A549 (cell line): ENCODE data around the gene PSMD12. TPM values are rescaled to one million over a fixed set of nuclear protein-coding genes. Genes with fewer than 3 reads are reported as not detected.
A peak's percentile ranks its signal among the peaks of the same experiment; 100 is the strongest.

Experiments
- ATAC-seq, 2 experiments: fragments of 200-7000 bp in 1 of 2; fragments of >200 bp in 1 of 2; cut with Nextera tagmentation in 1 of 2; cut with Tn5 transposase in 1 of 2; 3 replicates each; pipeline versions ENCODE4 v1.8.0 to v1.9.1; 2018 to 2020; ENCODE audit warnings: mild to moderate bottlenecking in 1 of 2, moderate library complexity in 1 of 2
- CTCF ChIA-PET: fragments of 300-600 bp; sonication (Branson Sonifier 250); formaldehyde crosslinking; extraction: SDS; loops from one replicate; lab custom pipeline; 2021; ENCODE audit warnings: antibody characterized with exemption, inconsistent platforms; lab: Yijun Ruan, JAX
- POLR2A ChIA-PET: fragments of 350-600 bp; formaldehyde crosslinking; extraction: SDS; loops from one replicate; lab custom pipeline; 2021; ENCODE audit warnings: antibody characterized with exemption, inconsistent platforms; lab: Yijun Ruan, JAX
- DNase-seq, 2 experiments: peaks; one replicate each; pipeline versions ENCODE4 v3.0.0 to v3.0.0-alpha.2; 2011 to 2016; ENCODE audit warnings: low read depth in 1 of 2, low spot score in 1 of 2
- FAIRE-seq: peaks from 2 replicates; lab custom pipeline; 2011; peaks lifted over from hg19 to GRCh38; lab: Jason Lieb, UNC
- H3K27ac ChIP-seq, 2 experiments: fragments of >200 bp; sonication (Bioruptor Twin); formaldehyde crosslinking; 3 replicates each; pipeline ENCODE4 v1.5.1; 2016 to 2017
- H3K4me1 ChIP-seq: fragments of >200 bp; sonication (Bioruptor Twin); formaldehyde crosslinking; 3 replicates; pipeline ENCODE4 v1.6.1; 2016
- H3K4me2 ChIP-seq: fragments of >200 bp; sonication (Bioruptor Twin); formaldehyde crosslinking; 3 replicates; pipeline ENCODE4 v1.6.1; 2016
- H3K4me3 ChIP-seq: fragments of >200 bp; sonication (Bioruptor Twin); formaldehyde crosslinking; 3 replicates; pipeline ENCODE4 v1.5.1; 2016
- H3K9me3 ChIP-seq: fragments of >200 bp; sonication (Bioruptor Twin); formaldehyde crosslinking; 3 replicates; pipeline ENCODE4 v1.6.1; 2016
- ATOH8 ChIP-seq: fragments of 250-450 bp; sonication (Bioruptor Pico); IDR thresholded peaks from 2 replicates; pipeline ENCODE4 v1.5.0; 2020; ENCODE audit warnings: low read depth, mild to moderate bottlenecking, moderate library complexity
- CHD4 ChIP-seq: fragments of 200-600 bp; sonication (generic); IDR thresholded peaks from 2 replicates; pipeline ENCODE4 v1.6.1; 2016; ENCODE audit warnings: antibody characterized with exemption, mild to moderate bottlenecking, borderline replicate concordance
- E2F6 ChIP-seq: IDR thresholded peaks from 2 replicates; pipeline ENCODE4 v1.6.1; 2012; ENCODE audit warnings: low read depth, borderline replicate concordance
- ELK1 ChIP-seq: fragments of 150-350 bp; IDR thresholded peaks from 2 replicates; pipeline ENCODE4 v1.6.1; 2014; ENCODE audit warnings: low read depth, mild to moderate bottlenecking, low read length
- EP300 ChIP-seq, 2 experiments: fragments of >200 bp; sonication (Bioruptor Twin); formaldehyde crosslinking; IDR thresholded peaks; 2 replicates in 1 of 2; 3 replicates in 1 of 2; pipeline ENCODE4 v1.6.1; 2016 to 2017
- FOSL2 ChIP-seq, 2 experiments: fragments of 450-650 bp in 1 of 2; fragments of >200 bp in 1 of 2; sonication (Bioruptor Twin) in 1 of 2; formaldehyde crosslinking; IDR thresholded peaks; 2 replicates each; pipeline versions ENCODE4 v1.5.0 to v1.6.1; 2016 to 2020; ENCODE audit warnings: mild to moderate bottlenecking in 1 of 2, moderate library complexity in 1 of 2
- FOXS1 ChIP-seq: fragments of 250-450 bp; sonication (Bioruptor Pico); IDR thresholded peaks from 2 replicates; pipeline ENCODE4 v1.5.0; 2020; ENCODE audit warnings: mild to moderate bottlenecking, moderate library complexity
- HMGXB4 ChIP-seq: fragments of 250-450 bp; sonication (Bioruptor Pico); IDR thresholded peaks from 2 replicates; pipeline ENCODE4 v1.5.0; 2021; ENCODE audit warnings: mild to moderate bottlenecking, moderate library complexity, borderline replicate concordance
- HOXA7 ChIP-seq: fragments of 250-450 bp; sonication (Bioruptor Pico); IDR thresholded peaks from 2 replicates; pipeline ENCODE4 v1.5.0; 2020; ENCODE audit warnings: mild to moderate bottlenecking, moderate library complexity
- HOXB13 ChIP-seq: fragments of 250-450 bp; sonication (Bioruptor Pico); IDR thresholded peaks from 2 replicates; pipeline ENCODE4 v1.5.0; 2020; ENCODE audit warnings: low read depth, mild to moderate bottlenecking, moderate library complexity
- HOXB5 ChIP-seq: fragments of 250-450 bp; sonication (Bioruptor Pico); IDR thresholded peaks from 2 replicates; pipeline ENCODE4 v1.5.0; 2020; ENCODE audit warnings: mild to moderate bottlenecking, moderate library complexity
- JUN ChIP-seq, 2 experiments: fragments of >200 bp; sonication (Bioruptor Twin); formaldehyde crosslinking; IDR thresholded peaks; 2 replicates in 1 of 2; 3 replicates in 1 of 2; pipeline ENCODE4 v1.6.1; 2016 to 2017
- JUNB ChIP-seq: fragments of >200 bp; sonication (Bioruptor Twin); formaldehyde crosslinking; IDR thresholded peaks from 2 replicates; pipeline ENCODE4 v1.6.1; 2016
- MAFK ChIP-seq: fragments of 450-650 bp; IDR thresholded peaks from 2 replicates; pipeline ENCODE4 v1.6.1; 2014; ENCODE audit not compliant: partially characterized antibody
- MAZ ChIP-seq: fragments of 150-350 bp; IDR thresholded peaks from 2 replicates; pipeline ENCODE4 v1.6.1; 2014; ENCODE audit warnings: antibody characterized with exemption, low read depth, low read length, borderline replicate concordance
- NR3C1 ChIP-seq: fragments of >200 bp; sonication (Bioruptor Twin); formaldehyde crosslinking; IDR thresholded peaks from 3 replicates; pipeline ENCODE4 v1.6.1; 2017
- POLR2A ChIP-seq: IDR thresholded peaks from 2 replicates; pipeline ENCODE4 v1.6.1; 2012; ENCODE audit warnings: mild to moderate bottlenecking, low read length
- RARB ChIP-seq: fragments of 250-450 bp; sonication (Bioruptor Pico); IDR thresholded peaks from 2 replicates; pipeline ENCODE4 v1.8.0; 2021; ENCODE audit warnings: mild to moderate bottlenecking, moderate library complexity
- RCOR1 ChIP-seq: fragments of 150-350 bp; IDR thresholded peaks from 2 replicates; pipeline ENCODE4 v1.6.1; 2014; ENCODE audit warnings: antibody characterized with exemption, low read length, low read depth
- RFX5 ChIP-seq: fragments of 450-650 bp; IDR thresholded peaks from 2 replicates; pipeline ENCODE4 v1.7.1; 2014; ENCODE audit warnings: antibody characterized with exemption, mild to moderate bottlenecking, moderate library complexity
- SMC3 ChIP-seq: fragments of >200 bp; sonication (Bioruptor Twin); formaldehyde crosslinking; IDR thresholded peaks from 3 replicates; pipeline ENCODE4 v1.6.1; 2018; ENCODE audit warnings: inconsistent platforms
- TFCP2L1 ChIP-seq: fragments of 250-450 bp; sonication (Bioruptor Pico); IDR thresholded peaks from 2 replicates; pipeline ENCODE4 v1.5.0; 2021; ENCODE audit warnings: mild to moderate bottlenecking
- TP53 ChIP-seq: fragments of 250-450 bp; sonication (Bioruptor Pico); IDR thresholded peaks from 2 replicates; pipeline ENCODE4 v1.5.0; 2021; ENCODE audit warnings: mild to moderate bottlenecking, moderate library complexity
- ZC3H11A ChIP-seq: fragments of 450-650 bp; IDR thresholded peaks from 2 replicates; pipeline ENCODE4 v1.6.1; 2014; ENCODE audit warnings: antibody characterized with exemption, mild to moderate bottlenecking
- ZNF302 ChIP-seq: fragments of 250-450 bp; sonication (Bioruptor Pico); IDR thresholded peaks from 2 replicates; pipeline ENCODE4 v1.9.0; 2021; ENCODE audit warnings: inconsistent platforms, mild to moderate bottlenecking, moderate library complexity
- ZSCAN20 ChIP-seq: fragments of 250-450 bp; sonication (Bioruptor Pico); IDR thresholded peaks from 2 replicates; pipeline ENCODE4 v1.8.0; 2022; ENCODE audit warnings: mild to moderate bottlenecking, moderate library complexity
- WGBS: methylation state at CpG from one replicate; pipeline ENCODE4 v1.1.6; 2017; ENCODE audit errors: missing lambda C conversion rate; 5-methylcytosine and 5-hydroxymethylcytosine counted together
- polyA plus RNA-seq, 4 experiments: library from polyadenylated mRNA; depleted of rRNA in 3 of 4; stranded (reverse); fragments of >200 nt; fragmentation: RNase III in 1 of 4; extraction: RNeasy Plus Mini Kit Qiagen cat#74134 plus additional on column Dnase treatment in 1 of 4; gene quantifications; 2 replicates in 3 of 4; 3 replicates in 1 of 4; pipeline ENCODE4 v1.2.3, GENCODE V29; 2011 to 2017

PSMD12 gene
- polyA plus RNA-seq, 2 of the 4 experiments (the other 2 are of a cell fraction) = 104 to 106 TPM

DNA sequence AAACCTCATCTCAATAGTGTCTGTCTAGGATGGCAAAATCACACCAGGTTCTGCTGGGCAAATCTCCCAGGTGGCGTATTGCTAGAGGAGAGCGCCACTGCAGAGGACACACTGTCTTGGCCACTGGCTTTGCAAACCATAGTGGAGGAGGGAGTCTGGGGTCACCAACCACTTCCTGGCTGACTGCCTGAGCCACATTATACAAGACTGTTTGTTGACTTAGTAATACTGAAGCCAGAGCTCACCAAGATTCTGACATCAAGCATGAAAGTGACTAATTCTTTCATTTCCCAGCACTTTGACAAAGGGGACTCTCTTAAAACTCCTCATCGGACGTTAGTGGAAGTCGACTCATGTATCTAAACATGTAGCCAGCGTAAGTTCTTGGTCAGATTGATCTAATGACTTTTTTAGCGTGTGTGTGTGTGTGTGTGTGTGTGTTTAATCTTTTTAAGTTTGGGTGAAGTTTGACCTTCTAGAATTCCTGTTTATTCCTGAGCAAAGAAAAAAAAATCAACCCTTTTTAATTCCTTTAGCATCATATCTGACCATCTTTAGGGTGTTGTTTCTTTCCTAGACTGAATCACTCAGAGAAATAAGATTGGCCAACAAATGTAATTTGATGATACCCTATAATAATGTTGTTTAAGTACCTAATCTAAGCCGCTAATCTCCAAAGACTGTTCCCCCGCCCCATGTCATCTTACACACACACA, 24.4 kb upstream of the PSMD12 start:
- Histone ChIP-seq H3K4me2 (peak overlapping the region; percentile 65), H3K4me3 (no peak overlapping the region), H3K4me1 (peaks cover 19% of the 10 kb centered on the region), H3K9me3 (no peaks in the 10 kb centered on the region), H3K27ac (peak overlapping the region; percentile 54 to 68; a peak in 5 of 6 replicates)
- WGBS = 35% methylated on average over 9 of the region's 9 CpGs
- ChIA-PET CTCF (interaction anchor here (3.1 to 8.0 kb wide), 3 partner anchors 15 to 239 kb away, joined by 9 to 185 read pairs (median 114); partner anchors contain the start of gene PITPNC1), POLR2A (interaction anchor here (1.0 kb wide), 1 partner anchor 51 kb away, joined by 3 read pairs; no protein-coding TSS in a partner anchor)
- TF ChIP-seq ZC3H11A (no peak), ZNF302 (CRISPR knock-in tag) (no peak), RCOR1 (no peak), FOXS1 (CRISPR knock-in tag) (no peak), HOXB5 (CRISPR knock-in tag) (no peak), HOXB13 (no peak), ELK1 (no peak), TP53 (CRISPR knock-in tag) (no peak), FOSL2 (IDR thresholded peaks at IDR 0.05) (0 out of 2 replicates have a peak, but pooled peaks have one; percentile 16), FOSL2 (CRISPR knock-in tag; IDR thresholded peaks at IDR 0.05) (peak; percentile 66), MAZ (no peak), HMGXB4 (no peak), ZSCAN20 (CRISPR knock-in tag) (no peak), POLR2A (no peak), CHD4 (no peak), TFCP2L1 (CRISPR knock-in tag) (no peak), EP300 (IDR thresholded peaks at IDR 0.05) (peak in 1 of 2 experiments; percentile 54; a peak in 1 of 5 replicates), SMC3 (0 out of 3 replicates have a peak, but pooled peaks have one; percentile 19), NR3C1 (no peak), ATOH8 (CRISPR knock-in tag) (no peak), E2F6 (no peak), JUNB (peak; percentile 59; the same call in 1 of the 2 replicates), JUN (IDR thresholded peaks at IDR 0.05) (no peak), RARB (CRISPR knock-in tag) (no peak), MAFK (no peak), RFX5 (no peak; the same call in 1 of the 2 replicates), HOXA7 (CRISPR knock-in tag) (no peak)
- ATAC-seq (peak; percentile 80), FAIRE-seq (no peak), DNase-seq (peak; percentile 42 to 83)
